H4 (cell line): Measurements from ENCODE around the gene NEK6. TPM values are rescaled to one million over a fixed set of nuclear protein-coding genes. Genes with fewer than 3 reads are reported as not detected.

Experiments
- DNase-seq: peaks from one replicate; pipeline ENCODE4 v3.0.0-alpha.2; 2015; ENCODE audit warnings: low spot score
- total RNA-seq: library from RNA; depleted of rRNA; stranded (reverse); fragments of >200 nt; shearing (Covaris generic); gene quantifications from 2 replicates; pipeline ENCODE4 v1.2.3, GENCODE V29; 2014

NEK6 gene
- total RNA-seq, 1 experiment from 2014 or later: 43.7 TPM

GRCh38 chr9:124279531-124280175 lies 21.9 kb downstream of the NEK6 start:
- DNase-seq: no peak

GRCh38 chr9:124280176-124280691 lies 22.5 kb downstream of the NEK6 start:
- DNase-seq: peak; percentile 92

GRCh38 chr9:124281931-124282371 lies 24.2 kb downstream of the NEK6 start:
- DNase-seq: peak; percentile 51

GRCh38 chr9:124282442-124283227 lies 24.9 kb downstream of the NEK6 start:
- peak; percentile 59 for DNase-seq

GRCh38 chr9:124283228-124283814 lies 25.6 kb downstream of the NEK6 start:
- no peak for DNase-seq

GRCh38 chr9:124284237-124284831 lies 26.6 kb downstream of the NEK6 start:
- no peak for DNase-seq

- DNase-seq: no peak
Measured at GRCh38 chr9:124284940-124285441, 27.2 kb downstream of the NEK6 start.

- DNase-seq: no peak
Measured at GRCh38 chr9:124285490-124285889, 27.7 kb downstream of the NEK6 start.

- peak; percentile 95 for DNase-seq
Measured at GRCh38 chr9:124285903-124286291, 28.1 kb downstream of the NEK6 start.

- DNase-seq: peak; percentile 92
Measured at GRCh38 chr9:124286292-124286931, 28.7 kb downstream of the NEK6 start.

- DNase-seq: no peak
Measured at GRCh38 chr9:124290053-124290591, 32.4 kb downstream of the NEK6 start.

GRCh38 chr9:124290743-124291554 lies 33.2 kb downstream of the NEK6 start:
- DNase-seq: no peak

- DNase-seq: no peak
Measured at GRCh38 chr9:124291801-124292396, 34.1 kb downstream of the NEK6 start.

GRCh38 chr9:124292696-124293593 lies 35.2 kb downstream of the NEK6 start:
- no peak for DNase-seq

- DNase-seq: no peak
Measured at GRCh38 chr9:124293718-124294506, 36.2 kb downstream of the NEK6 start.

- DNase-seq: no peak
Measured at GRCh38 chr9:124295159-124295794, 37.5 kb downstream of the NEK6 start.

GRCh38 chr9:124296094-124296493 lies 38.3 kb downstream of the NEK6 start:
- DNase-seq: no peak
